Measurements from ENCODE around the gene PBX3. TPM values are rescaled to one million over a fixed set of nuclear protein-coding genes. Genes with fewer than 3 reads are reported as not detected.

Gene PBX3
- total and polyA plus RNA-seq, 9 donors: 52.6 to 199 (median 119) TPM

DNA sequence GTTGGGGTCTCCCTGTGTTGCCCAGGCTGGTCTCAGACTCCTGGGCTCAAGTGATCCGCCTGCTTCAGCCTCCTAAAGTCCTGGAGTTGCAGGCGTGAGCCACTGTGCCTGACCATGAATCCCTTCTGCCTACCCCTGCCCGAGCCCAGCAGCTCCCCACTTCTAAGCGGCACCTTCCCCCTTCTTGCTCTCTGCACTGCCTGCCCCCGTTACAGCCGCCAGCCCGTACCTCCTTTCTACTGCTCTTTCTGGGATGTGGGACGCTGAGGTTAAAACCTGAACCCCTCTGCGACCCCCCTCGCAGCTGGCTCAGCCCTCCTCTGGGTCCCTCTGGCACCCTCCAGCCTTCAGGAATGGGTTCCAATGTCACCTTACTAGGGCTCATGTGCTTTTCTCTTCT lies 249.6 kb downstream of the PBX3 start:
- Histone ChIP-seq H3K27ac (no peak overlapping the region), H3K4me1 (ENCODE audit: insufficient read depth) (no peaks in the 10 kb centered on the region), H3K27me3 (no peaks in the 10 kb centered on the region), H3K36me3 (no peaks in the 10 kb centered on the region), H3K4me3 (no peak overlapping the region), H3K9me3 (no peaks in the 10 kb centered on the region)
- WGBS, 3 donors: 89 to 94% (median 91%) methylated on average over 10 of the region's 10 CpGs
- no peak for TF ChIP-seq EP300 (IDR thresholded peaks at IDR 0.05)
- TF ChIP-seq POLR2A (IDR thresholded peaks at IDR 0.05): no peak
- TF ChIP-seq, protein P1, sequence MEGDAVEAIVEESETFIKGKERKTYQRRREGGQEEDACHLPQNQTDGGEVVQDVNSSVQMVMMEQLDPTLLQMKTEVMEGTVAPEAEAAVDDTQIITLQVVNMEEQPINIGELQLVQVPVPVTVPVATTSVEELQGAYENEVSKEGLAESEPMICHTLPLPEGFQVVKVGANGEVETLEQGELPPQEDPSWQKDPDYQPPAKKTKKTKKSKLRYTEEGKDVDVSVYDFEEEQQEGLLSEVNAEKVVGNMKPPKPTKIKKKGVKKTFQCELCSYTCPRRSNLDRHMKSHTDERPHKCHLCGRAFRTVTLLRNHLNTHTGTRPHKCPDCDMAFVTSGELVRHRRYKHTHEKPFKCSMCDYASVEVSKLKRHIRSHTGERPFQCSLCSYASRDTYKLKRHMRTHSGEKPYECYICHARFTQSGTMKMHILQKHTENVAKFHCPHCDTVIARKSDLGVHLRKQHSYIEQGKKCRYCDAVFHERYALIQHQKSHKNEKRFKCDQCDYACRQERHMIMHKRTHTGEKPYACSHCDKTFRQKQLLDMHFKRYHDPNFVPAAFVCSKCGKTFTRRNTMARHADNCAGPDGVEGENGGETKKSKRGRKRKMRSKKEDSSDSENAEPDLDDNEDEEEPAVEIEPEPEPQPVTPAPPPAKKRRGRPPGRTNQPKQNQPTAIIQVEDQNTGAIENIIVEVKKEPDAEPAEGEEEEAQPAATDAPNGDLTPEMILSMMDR (IDR thresholded peaks at IDR 0.05): no peak
- no peak for DNase-seq
- intact Hi-C loops (cut with DNase I): no loop called here

DNA sequence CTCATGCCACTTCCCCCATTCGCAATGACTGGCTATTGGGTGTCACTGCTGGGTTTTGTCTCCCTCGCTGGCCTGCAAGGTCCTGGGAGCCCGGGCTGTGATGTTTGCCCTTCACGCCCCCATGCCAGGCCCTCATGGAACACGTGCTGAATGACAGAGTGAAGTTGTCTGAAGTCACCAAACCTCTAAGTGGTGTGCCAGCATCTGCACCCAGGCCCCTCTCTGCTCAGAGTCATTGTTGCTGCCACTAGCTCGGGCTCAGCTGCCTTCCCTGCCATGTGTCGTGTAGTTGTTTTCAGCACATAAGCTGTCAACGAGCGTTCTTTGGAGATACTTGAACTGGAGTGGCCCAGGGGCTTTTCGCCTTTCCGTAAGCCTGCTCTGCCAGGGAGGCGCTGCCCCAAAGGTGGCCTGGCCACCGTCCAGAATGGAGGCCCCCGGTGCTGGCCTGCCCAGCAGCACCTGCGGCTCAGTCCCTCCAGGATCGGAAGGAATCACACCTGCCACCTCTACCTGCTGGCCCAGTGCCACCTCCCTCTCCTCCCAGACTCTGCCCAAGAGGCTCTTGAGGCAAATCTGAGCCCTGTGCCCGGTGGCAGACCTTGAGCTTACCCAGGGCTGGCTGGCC lies 250.1 kb downstream of the PBX3 start:
- intact Hi-C loops (cut with DNase I): no loop called here
- DNase-seq: no peak
- H3K36me3 ChIP-seq: no peaks in the 10 kb centered on the region
- H3K9me3 ChIP-seq: no peaks in the 10 kb centered on the region
- TF ChIP-seq POLR2A (IDR thresholded peaks at IDR 0.05) (no peak), EP300 (IDR thresholded peaks at IDR 0.05) (no peak)
- TF ChIP-seq, protein P1 (IDR thresholded peaks at IDR 0.05): no peak
- H3K4me1 ChIP-seq (ENCODE audit: insufficient read depth): no peaks in the 10 kb centered on the region
- H3K27me3 ChIP-seq: no peaks in the 10 kb centered on the region
- H3K4me3 ChIP-seq: no peak overlapping the region
- H3K27ac ChIP-seq: no peak overlapping the region
- WGBS, 3 donors: 81 to 88% (median 82%) methylated on average over 17 of the region's 17 CpGs

DNA sequence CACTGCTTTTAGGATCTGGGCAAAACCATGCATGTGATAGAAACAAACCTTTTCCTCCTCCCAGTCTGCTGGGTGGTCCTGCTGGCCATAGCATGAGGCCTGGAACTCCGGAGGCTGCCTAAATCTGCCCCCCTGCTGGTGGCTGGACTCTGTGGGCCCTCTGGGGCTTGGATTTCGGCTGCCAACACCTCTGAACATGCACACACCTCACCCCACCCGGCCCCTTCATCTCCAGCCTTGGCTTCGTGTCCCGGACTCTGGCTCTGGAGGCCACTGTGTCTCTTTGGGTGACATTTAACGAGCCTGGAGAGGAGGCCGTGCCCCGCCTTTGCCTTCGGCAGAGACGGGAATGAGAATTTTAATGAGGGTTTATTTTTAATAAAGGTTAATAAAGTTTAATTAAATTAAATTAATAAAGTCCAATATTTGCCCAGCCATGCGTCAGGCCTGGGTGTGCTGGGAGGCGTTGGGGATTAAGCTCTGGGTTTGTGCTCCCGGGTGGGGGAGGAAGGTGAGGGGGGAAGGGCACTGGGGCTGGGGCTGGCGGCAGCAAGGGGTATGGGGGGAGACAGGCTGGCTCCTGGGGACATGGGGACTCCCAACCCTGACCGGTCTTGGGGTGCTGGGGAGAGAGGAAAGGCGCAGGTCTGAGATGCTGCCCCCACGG lies 251.8 kb downstream of the PBX3 start:
- H3K36me3 ChIP-seq: no peaks in the 10 kb centered on the region
- TF ChIP-seq POLR2A (IDR thresholded peaks at IDR 0.05) (no peak), EP300 (IDR thresholded peaks at IDR 0.05) (no peak)
- TF ChIP-seq, protein P1 (IDR thresholded peaks at IDR 0.05): no peak
- intact Hi-C loops (cut with DNase I): no loop called here
- no peaks in the 10 kb centered on the region for H3K4me1 ChIP-seq (ENCODE audit: insufficient read depth)
- no peak for DNase-seq
- H3K27me3 ChIP-seq: no peaks in the 10 kb centered on the region
- H3K4me3 ChIP-seq: no peak overlapping the region
- 81 to 86% (median 86%) methylated on average over 17 of the region's 17 CpGs for WGBS, 3 donors
- no peaks in the 10 kb centered on the region for H3K9me3 ChIP-seq
- H3K27ac ChIP-seq: no peak overlapping the region

DNA sequence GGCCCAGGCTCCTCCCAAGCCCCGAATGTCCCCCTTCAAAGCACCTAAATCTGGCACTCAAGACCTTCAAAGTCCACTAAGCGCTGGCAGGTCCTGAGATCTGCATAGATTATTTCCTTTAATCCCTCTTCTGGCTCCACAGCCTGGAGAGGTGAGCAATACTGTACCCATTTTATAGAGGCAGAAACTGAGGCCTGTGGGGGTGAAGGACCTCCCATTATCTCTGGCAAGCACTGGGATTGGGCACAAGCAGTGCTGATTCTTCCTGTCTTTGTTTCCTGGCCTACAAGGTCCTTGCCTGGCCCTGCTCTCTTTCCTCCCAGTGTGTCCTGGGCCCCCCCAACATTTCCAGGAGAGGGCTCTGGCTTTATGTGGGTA lies 252.3 kb downstream of the PBX3 start:
- no peaks in the 10 kb centered on the region for H3K9me3 ChIP-seq
- H3K27me3 ChIP-seq: no peaks in the 10 kb centered on the region
- no peak overlapping the region for H3K4me3 ChIP-seq
- no peak overlapping the region for H3K27ac ChIP-seq
- intact Hi-C loops (cut with DNase I): no loop called here
- H3K4me1 ChIP-seq (ENCODE audit: insufficient read depth): no peaks in the 10 kb centered on the region
- TF ChIP-seq, protein P1 (IDR thresholded peaks at IDR 0.05): no peak
- no peak for TF ChIP-seq EP300 (IDR thresholded peaks at IDR 0.05)
- H3K36me3 ChIP-seq: no peaks in the 10 kb centered on the region
- no peak for DNase-seq
- 53 to 97% (median 75%) methylated on average over 2 of the region's 2 CpGs for whole genome bisulfite sequencing, 3 donors

Measured in ovary (tissue), 9 donors.